ENCODE measurements around the gene NCS1.

DNA sequence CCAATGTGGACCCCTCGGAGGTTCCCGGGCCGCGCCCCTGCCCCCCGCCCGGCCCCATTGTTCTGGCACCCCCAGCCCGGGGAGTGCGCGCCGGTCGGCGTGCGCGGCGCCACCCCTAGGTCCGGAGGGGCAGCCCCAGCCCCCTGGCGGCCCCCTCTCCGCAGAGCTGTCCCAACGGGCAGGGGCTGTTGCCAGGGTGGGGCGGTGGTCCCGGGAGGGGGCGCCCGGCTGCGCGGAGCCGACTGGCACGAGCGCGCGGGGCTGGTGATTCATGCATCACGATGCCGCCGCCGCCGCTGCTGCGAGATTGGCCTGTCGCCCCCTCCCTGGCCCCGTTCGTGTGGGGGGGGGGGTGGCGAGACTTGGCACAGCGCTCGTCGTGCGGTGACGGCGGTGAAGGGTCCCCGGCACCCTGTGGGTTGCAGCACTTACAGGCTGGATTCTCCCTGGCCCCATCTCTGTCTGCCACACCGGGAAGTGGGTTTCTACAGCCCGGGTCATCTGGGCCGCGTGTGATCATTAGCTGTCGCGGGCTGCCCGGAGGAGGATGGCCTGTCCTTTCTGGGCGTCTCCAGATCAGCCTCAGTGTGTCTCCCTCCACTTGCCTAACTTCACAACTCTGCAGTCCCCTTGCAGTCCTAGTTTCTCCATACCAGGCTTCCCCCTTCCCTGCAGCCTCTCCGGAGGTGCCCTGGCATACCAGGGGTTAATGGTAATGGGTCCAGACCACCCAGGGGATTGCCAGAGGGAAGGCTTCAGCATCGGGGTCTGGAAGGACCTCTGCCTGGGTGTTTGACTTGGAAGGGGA, 858 bp downstream of the NCS1 start:
- no peak for TF ChIP-seq EZH2 (IDR thresholded peaks at IDR 0.05; ENCODE audit: insufficient read depth, poor library complexity, severe bottlenecking)
- no peak for TF ChIP-seq EZH2phosphoT487 (IDR thresholded peaks at IDR 0.05; ENCODE audit: insufficient read depth, low read depth)
